Gastroesophageal sphincter (tissue), 3 donors: Measurements from ENCODE around the gene KLHL26.

Source experiments
- EP300 ChIP-seq: sonication (generic); formaldehyde crosslinking; IDR thresholded peaks from one replicate; pipeline ENCODE4 v1.6.1; 2017; ENCODE audit warnings: antibody characterized with exemption, mild to moderate bottlenecking
- POLR2A ChIP-seq, 2 donors: fragments of 450-650 bp; IDR thresholded peaks; one replicate each; pipeline ENCODE4 v1.6.1; 2017; ENCODE audit warnings: antibody characterized with exemption in 2 of 2, mild to moderate bottlenecking in 2 of 2, moderate library complexity in 1 of 2
- TF ChIP-seq, protein P1 (sequence below), 4 experiments: fragments of 200-600 bp in 2 of 4; fragments of 450-650 bp in 2 of 4; sonication (generic) in 1 of 4; IDR thresholded peaks; one replicate each; pipeline ENCODE4 v1.5.1; 2017 to 2019; ENCODE audit warnings: antibody characterized with exemption in 4 of 4, mild to moderate bottlenecking in 2 of 4, moderate library complexity in 2 of 4

DNA sequence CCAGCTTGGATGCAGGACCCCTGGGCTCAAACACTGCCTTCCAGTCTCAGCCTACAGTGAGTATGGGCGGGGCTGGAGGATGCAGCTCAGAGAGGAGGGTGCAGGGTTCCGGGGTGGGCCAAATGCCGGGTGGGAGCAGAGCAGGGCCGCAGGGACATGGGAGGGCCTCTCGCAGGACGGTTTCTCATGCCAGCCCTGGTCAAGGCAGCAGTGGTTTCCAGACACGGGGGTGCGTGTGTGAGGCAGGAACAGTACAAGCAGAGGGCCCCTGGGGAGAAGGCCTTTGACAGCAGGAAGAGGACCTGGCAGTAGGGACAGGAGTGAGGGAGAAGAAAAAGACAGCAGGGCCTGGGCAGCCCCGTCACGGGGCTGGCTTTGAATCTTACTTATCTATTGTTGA is 80.8 kb downstream of the KLHL26 start:
- TF ChIP-seq, protein P1, sequence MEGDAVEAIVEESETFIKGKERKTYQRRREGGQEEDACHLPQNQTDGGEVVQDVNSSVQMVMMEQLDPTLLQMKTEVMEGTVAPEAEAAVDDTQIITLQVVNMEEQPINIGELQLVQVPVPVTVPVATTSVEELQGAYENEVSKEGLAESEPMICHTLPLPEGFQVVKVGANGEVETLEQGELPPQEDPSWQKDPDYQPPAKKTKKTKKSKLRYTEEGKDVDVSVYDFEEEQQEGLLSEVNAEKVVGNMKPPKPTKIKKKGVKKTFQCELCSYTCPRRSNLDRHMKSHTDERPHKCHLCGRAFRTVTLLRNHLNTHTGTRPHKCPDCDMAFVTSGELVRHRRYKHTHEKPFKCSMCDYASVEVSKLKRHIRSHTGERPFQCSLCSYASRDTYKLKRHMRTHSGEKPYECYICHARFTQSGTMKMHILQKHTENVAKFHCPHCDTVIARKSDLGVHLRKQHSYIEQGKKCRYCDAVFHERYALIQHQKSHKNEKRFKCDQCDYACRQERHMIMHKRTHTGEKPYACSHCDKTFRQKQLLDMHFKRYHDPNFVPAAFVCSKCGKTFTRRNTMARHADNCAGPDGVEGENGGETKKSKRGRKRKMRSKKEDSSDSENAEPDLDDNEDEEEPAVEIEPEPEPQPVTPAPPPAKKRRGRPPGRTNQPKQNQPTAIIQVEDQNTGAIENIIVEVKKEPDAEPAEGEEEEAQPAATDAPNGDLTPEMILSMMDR (IDR thresholded peaks at IDR 0.05): no peak
- TF ChIP-seq POLR2A (IDR thresholded peaks at IDR 0.05): no peak
- TF ChIP-seq EP300: no peak
